ENCODE measurements around the gene TRPV6.

The TRPV6 gene

DNA sequence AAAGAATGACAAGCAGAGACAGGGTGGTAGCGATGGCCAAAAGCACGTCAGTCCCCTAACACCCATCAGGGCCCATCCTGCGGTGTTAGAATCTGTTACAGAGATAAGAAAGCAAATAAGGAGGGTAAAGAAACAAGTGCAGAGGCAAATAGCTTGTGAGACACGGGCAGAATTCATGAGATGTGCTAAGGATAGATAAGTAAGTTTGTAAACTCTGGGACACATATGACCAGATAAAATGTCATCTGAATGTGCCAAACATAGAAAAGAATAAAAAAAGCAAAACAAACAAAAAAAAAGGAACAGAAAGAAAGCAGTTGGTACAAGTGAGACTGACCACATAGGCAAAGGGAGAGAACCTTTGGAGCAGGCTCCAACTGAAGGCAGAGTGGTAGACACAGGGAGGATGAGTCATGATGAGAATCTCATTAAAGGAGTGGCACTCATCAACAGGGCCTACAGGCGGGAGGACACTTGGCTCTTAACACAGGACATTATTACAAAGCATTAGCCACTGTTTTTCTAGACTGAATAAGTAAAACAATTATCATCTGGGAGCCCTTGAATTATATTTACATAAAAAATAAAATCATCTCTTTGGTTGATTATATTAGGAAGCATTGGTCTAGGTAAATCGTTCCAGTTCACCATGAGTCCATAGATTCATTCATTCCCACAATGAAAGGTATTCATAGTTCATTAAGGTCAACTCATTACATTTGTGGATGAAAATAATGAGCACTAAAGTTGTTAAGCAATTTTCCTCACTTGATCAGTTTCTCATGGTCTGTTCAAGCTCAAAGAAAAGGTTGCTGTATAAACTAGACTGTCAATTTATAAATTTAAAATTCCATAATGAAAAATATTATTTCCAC is 52.1 kb downstream of the TRPV6 start:
- in situ Hi-C loops (cut with MboI; ENCODE audit: low sequenced_read_pairs) = no loop called here
- Histone ChIP-seq H3K4me3 (no peak overlapping the region), H3K27me3 (ENCODE audit: low read depth) (no peaks in the 10 kb centered on the region), H3K36me3 (replicated peaks) (no peaks in the 10 kb centered on the region), H3K9me3 (no peaks in the 10 kb centered on the region), H3K4me1 (no peaks in the 10 kb centered on the region)
- DNase-seq (ENCODE audit: low spot score in 2 of 2) = no peak

DNA sequence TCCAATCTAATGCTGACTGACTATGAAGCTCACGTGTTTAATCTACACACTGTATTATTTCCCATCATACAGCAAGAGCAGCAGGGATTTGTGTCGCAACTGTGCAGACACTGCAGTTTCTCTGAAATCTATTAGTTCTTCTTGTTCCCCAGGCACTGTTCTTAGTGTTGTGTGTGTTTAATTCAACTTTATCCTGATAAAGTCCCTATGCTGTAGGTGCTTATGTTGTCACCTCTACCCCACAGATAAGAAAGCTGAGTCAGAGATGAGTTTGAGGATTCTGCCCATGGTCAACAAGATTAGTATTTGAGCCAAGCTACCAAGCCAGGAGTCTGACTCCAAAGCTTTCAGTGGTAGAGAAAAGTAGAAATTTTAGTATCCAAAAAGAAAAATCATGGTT is 53.1 kb downstream of the TRPV6 start:
- in situ Hi-C loops (cut with MboI; ENCODE audit: low sequenced_read_pairs) = no loop called here

DNA sequence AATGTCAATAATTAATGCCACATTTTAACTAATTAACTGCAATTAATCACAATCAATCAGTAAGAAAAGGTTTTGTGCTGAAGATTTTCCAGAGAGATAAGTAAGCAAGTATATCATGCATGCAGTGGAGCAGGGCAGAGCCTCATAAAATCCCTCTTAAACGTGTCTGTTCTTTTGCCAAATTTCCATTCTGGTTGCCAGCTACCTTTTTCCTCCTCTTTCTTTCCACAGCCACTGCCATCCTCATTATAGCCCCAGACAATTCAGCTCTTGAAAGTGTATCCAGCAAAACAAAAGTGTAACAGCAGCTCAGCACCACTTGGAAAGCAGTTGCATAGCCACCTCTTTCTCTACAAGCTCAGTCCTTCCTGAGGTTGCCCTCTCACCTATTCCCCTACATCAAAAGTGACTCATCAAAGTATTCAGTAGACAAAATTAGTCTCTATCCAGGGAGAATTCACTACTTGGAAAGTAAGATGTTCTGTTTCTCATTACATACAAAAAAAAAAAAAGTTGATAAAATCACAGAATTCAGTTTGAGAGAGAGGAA is 57.5 kb downstream of the TRPV6 start:
- no peaks in the 10 kb centered on the region for H3K9me3 ChIP-seq
- H3K27me3 ChIP-seq (ENCODE audit: low read depth) = no peaks in the 10 kb centered on the region
- H3K4me3 ChIP-seq = no peak overlapping the region
- no peak for DNase-seq (ENCODE audit: low spot score in 2 of 2)
- in situ Hi-C loops (cut with MboI; ENCODE audit: low sequenced_read_pairs) = no loop called here
- H3K4me1 ChIP-seq = no peaks in the 10 kb centered on the region
- no peaks in the 10 kb centered on the region for H3K36me3 ChIP-seq (replicated peaks)

More for the DNA sequence above, 53.1 kb downstream of the TRPV6 start:
- Histone ChIP-seq H3K36me3 (replicated peaks) (no peaks in the 10 kb centered on the region), H3K9me3 (no peaks in the 10 kb centered on the region), H3K4me3 (no peak overlapping the region), H3K4me1 (no peaks in the 10 kb centered on the region), H3K27me3 (ENCODE audit: low read depth) (no peaks in the 10 kb centered on the region)
- no peak for DNase-seq (ENCODE audit: low spot score in 2 of 2)

DNA sequence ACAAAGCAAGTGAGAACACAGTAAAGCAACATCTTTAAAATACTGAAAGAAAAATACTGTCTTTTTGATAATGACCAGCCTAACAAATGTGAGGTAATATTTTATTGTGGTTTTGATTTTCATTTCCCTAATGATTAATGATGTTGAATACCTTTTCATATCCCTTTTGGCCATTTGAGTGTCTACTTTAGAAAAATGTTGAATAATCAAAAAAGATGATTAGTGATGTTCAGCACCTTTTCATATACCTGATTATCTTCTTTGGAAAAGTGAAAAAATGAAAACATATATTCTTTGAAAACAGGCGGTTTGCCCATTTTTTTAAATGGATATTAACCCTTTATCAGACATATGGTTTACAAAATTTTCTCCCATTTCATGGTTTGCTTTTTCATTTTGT is 62.8 kb downstream of the TRPV6 start:
- H3K36me3 ChIP-seq (replicated peaks) = no peaks in the 10 kb centered on the region
- no peak overlapping the region for H3K4me3 ChIP-seq
- in situ Hi-C loops (cut with MboI; ENCODE audit: low sequenced_read_pairs) = no loop called here
- H3K27me3 ChIP-seq (ENCODE audit: low read depth) = no peaks in the 10 kb centered on the region; the same call in 1 of the 2 replicates
- DNase-seq (ENCODE audit: low spot score in 2 of 2) = no peak
- H3K9me3 ChIP-seq = no peaks in the 10 kb centered on the region
- no peaks in the 10 kb centered on the region for H3K4me1 ChIP-seq

All from HAP-1 (cell line).